Osteoblast (primary cell): ENCODE measurements around the gene TSFM. TPM values are rescaled to one million over a fixed set of nuclear protein-coding genes. Genes with fewer than 3 reads are reported as not detected.

Source experiments
- DNase-seq: peaks from one replicate; pipeline ENCODE4 v3.0.0; 2011; ENCODE audit warnings: low spot score, mixed read lengths; ENCODE audit not compliant: insufficient read length; ENCODE audit errors: missing footprints
- H2AFZ ChIP-seq: 2 replicates; pipeline ENCODE4 v1.6.0; 2011; ENCODE audit warnings: mild to moderate bottlenecking, low read length
- H3K27ac ChIP-seq: 2 replicates; pipeline ENCODE4 v1.5.1; 2011; ENCODE audit warnings: mild to moderate bottlenecking, low read depth, low read length, moderate library complexity
- H3K27me3 ChIP-seq: 2 replicates; pipeline ENCODE4 v1.6.0; 2012; ENCODE audit warnings: mild to moderate bottlenecking, control low read depth, inconsistent platforms, low read length, moderate library complexity; ENCODE audit not compliant: insufficient read depth
- H3K36me3 ChIP-seq: 2 replicates; pipeline ENCODE4 v1.5.1; 2011; ENCODE audit warnings: mild to moderate bottlenecking, low read length, control low read depth, moderate library complexity; ENCODE audit not compliant: insufficient read depth
- H3K4me1 ChIP-seq: 2 replicates; pipeline ENCODE4 v1.5.1; 2011; ENCODE audit warnings: mild to moderate bottlenecking, low read length, control low read depth, moderate library complexity; ENCODE audit not compliant: insufficient read depth
- H3K4me2 ChIP-seq: 2 replicates; pipeline ENCODE4 v1.6.0; 2011; ENCODE audit warnings: mild to moderate bottlenecking, low read length; ENCODE audit not compliant: insufficient read depth
- H3K4me3 ChIP-seq: fragments of 200-600 bp; sonication (generic); 3 replicates; pipeline ENCODE4 v1.5.1; 2012; ENCODE audit warnings: mild to moderate bottlenecking, low read length, inconsistent platforms; ENCODE audit not compliant: insufficient read depth
- H3K79me2 ChIP-seq: 2 replicates; pipeline ENCODE4 v1.6.0; 2012; ENCODE audit warnings: mild to moderate bottlenecking, low read length, control low read depth, inconsistent platforms; ENCODE audit not compliant: insufficient read depth
- H3K9me3 ChIP-seq: 2 replicates; pipeline ENCODE4 v1.5.1; 2011; ENCODE audit warnings: low read depth, low read length, control low read depth
- H4K20me1 ChIP-seq: 2 replicates; pipeline ENCODE4 v1.6.0; 2012; ENCODE audit warnings: mild to moderate bottlenecking, low read length, control low read depth; ENCODE audit not compliant: insufficient read depth
- small RNA-seq: library from RNA; depleted of rRNA; stranded (forward); fragments of <200 nt; gene quantifications from one replicate; pipeline ENCODE3, GENCODE V24; 2012
- total RNA-seq: library from RNA; depleted of rRNA; stranded (reverse); fragments of >200 nt; gene quantifications from 2 replicates; pipeline ENCODE4 v1.2.3, GENCODE V29; 2012
- TF ChIP-seq, protein P1 (sequence below): IDR thresholded peaks from 2 replicates; pipeline ENCODE4 v1.5.1; 2011; ENCODE audit warnings: mild to moderate bottlenecking, low read depth, low read length, moderate library complexity; ENCODE audit errors: extremely low read depth

The TSFM gene
- total RNA-seq, 1 donor, result 18.1 TPM

DNA sequence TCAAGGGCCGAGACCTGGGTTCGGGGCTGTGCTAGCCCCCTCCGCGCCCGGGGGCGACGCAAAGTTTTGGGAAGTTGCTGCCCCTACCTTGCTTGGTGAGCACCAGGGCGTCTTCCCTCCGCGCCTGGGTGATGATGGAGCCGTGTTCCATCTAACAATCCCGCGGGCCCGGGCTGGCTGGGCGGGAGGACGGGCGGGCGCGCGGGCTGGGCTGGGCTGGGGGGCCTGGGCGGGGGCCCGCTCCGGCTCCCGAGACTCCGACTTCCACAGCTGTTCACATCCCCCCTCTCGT is 63.6 kb downstream of the TSFM start:
- Histone ChIP-seq H3K79me2 (peaks cover 52% of the 10 kb centered on the region), H3K4me3 (peak overlapping the region; percentile 100), H2AFZ (no peak overlapping the region), H4K20me1 (peaks cover 34% of the 10 kb centered on the region), H3K9me3 (no peaks in the 10 kb centered on the region), H3K4me1 (peaks cover 35% of the 10 kb centered on the region), H3K27me3 (no peaks in the 10 kb centered on the region), H3K27ac (peak overlapping the region; percentile 93), H3K36me3 (peaks cover 7% of the 10 kb centered on the region), H3K4me2 (peak overlapping the region; percentile 95)
- TF ChIP-seq, protein P1, sequence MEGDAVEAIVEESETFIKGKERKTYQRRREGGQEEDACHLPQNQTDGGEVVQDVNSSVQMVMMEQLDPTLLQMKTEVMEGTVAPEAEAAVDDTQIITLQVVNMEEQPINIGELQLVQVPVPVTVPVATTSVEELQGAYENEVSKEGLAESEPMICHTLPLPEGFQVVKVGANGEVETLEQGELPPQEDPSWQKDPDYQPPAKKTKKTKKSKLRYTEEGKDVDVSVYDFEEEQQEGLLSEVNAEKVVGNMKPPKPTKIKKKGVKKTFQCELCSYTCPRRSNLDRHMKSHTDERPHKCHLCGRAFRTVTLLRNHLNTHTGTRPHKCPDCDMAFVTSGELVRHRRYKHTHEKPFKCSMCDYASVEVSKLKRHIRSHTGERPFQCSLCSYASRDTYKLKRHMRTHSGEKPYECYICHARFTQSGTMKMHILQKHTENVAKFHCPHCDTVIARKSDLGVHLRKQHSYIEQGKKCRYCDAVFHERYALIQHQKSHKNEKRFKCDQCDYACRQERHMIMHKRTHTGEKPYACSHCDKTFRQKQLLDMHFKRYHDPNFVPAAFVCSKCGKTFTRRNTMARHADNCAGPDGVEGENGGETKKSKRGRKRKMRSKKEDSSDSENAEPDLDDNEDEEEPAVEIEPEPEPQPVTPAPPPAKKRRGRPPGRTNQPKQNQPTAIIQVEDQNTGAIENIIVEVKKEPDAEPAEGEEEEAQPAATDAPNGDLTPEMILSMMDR, result no peak
- no peak for DNase-seq

DNA sequence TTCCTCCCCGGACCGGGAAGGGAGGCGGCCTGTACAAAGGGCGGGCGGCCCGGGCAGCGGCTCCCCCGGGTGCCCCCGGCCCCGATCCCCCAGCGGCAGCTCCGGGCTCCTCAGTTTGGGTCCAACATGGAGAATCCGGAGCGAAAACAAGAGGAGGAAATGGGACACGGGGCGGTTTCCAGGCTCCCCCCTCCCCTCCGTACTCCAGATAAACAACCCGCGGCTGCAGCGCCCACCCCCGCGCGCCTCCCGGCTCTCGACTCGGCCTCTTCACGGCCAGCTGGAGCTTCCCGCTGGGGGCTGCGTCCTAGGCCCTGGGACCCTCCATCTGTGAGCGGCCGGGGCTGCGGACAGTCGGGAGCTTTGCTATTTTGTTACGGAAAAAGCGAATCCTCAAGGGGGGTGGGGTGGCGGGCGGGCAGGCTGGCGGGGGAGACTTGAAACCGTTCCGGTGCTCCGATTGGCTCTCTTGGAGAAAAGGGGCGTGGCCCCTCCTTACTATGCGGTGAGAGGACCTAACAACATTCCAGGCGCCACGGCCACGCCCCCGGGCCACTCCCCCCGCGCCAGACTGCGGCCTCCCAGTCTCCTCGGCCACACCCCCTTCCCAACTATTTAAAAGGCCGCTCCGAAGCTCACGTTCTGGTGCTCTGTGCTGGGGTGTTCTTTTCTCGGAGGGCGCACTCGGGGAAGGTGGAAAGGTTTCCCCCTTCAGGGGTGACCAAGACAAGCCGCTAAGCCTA is 64.2 kb downstream of the TSFM start, which contains the start of gene CTDSP2:
TSS of gene CTDSP2 (minus strand) at position 153 of the 743 bp plus-strand sequence. CDS start 294 bp downstream, outside the sequence.
- peaks cover 30% of the 10 kb centered on the region for H3K4me1 ChIP-seq
- peak within 1 kb of the TSS; percentile 93 for H3K27ac ChIP-seq
- H3K4me3 ChIP-seq, result peak within 1 kb of the TSS; percentile 100
- peak within 1 kb of the TSS; percentile 95 for H3K4me2 ChIP-seq
- H2AFZ ChIP-seq, result peak within 1 kb of the TSS; percentile 93
- H3K9me3 ChIP-seq, result no peaks in the 10 kb centered on the region
- H3K79me2 ChIP-seq, result peaks cover 46% of the 10 kb centered on the region
- TF ChIP-seq, protein P1, result no peak
- peaks cover 29% of the 10 kb centered on the region for H4K20me1 ChIP-seq
- no peaks in the 10 kb centered on the region for H3K27me3 ChIP-seq
- peak; percentile 100 for DNase-seq
- H3K36me3 ChIP-seq, result peaks cover 7% of the 10 kb centered on the region

Small RNA genes within 50 kb of the gene (small RNA-seq; reads per million reads assigned to genes)
- gene MIR26A2 (4.6 reads per million, percentile 86 among the genes with 10 or more reads in this experiment), gene RNU6-1083P (not detected)

Other genes with a start within 250 kb of the TSFM start
- 123 and 129 TPM in 2 replicates for gene DCTN2, start 235.6 kb upstream of the TSFM start, total RNA-seq
- 0.29 and 0.36 TPM in 2 replicates for gene KIF5A, start 232.7 kb upstream of the TSFM start, total RNA-seq
- 32.4 and 36.6 TPM in 2 replicates for gene PIP4K2C, start 191.6 kb upstream of the TSFM start, total RNA-seq
- gene DTX3, start 178.0 kb upstream of the TSFM start, total RNA-seq, result 17.1 and 21.4 TPM in 2 replicates
- gene ARHGEF25, start 171.4 kb upstream of the TSFM start, total RNA-seq, result 20.6 and 23.9 TPM in 2 replicates
- 1.1 and 2.9 TPM in 2 replicates for gene B4GALNT1, start 149.6 kb upstream of the TSFM start, total RNA-seq
- 152 and 211 TPM in 2 replicates for gene OS9, start 88.7 kb upstream of the TSFM start, total RNA-seq
- 0.29 and 0.72 TPM in 2 replicates for gene AGAP2, start 44.0 kb upstream of the TSFM start, total RNA-seq
- gene TSPAN31, start 37.7 kb upstream of the TSFM start, total RNA-seq, result 37.4 and 41.6 TPM in 2 replicates
- 275 and 293 TPM in 2 replicates for gene CDK4, start 30.5 kb upstream of the TSFM start, total RNA-seq
- gene MARCHF9, start 27.7 kb upstream of the TSFM start, total RNA-seq, result 0.59 and 0.72 TPM in 2 replicates
- 0.29 and 0.36 TPM in 2 replicates for gene CYP27B1, start 15.7 kb upstream of the TSFM start, total RNA-seq
- gene METTL1, start 10.7 kb upstream of the TSFM start, total RNA-seq, result 2.9 TPM in 2 replicates
- 8.3 and 8.8 TPM in 2 replicates for gene EEF1AKMT3, start 10.2 kb upstream of the TSFM start, total RNA-seq
- 5.4 and 7.1 TPM in 2 replicates for gene AVIL, start 35.9 kb downstream of the TSFM start, total RNA-seq
- gene CTDSP2, start 63.9 kb downstream of the TSFM start, total RNA-seq, result 105 and 116 TPM in 2 replicates
- gene ATP23, start 158.8 kb downstream of the TSFM start, total RNA-seq, result 5.1 and 6.2 TPM in 2 replicates